HG02759 (cell line): Measurements from ENCODE around the gene SIGLEC15.

Experiments used
- ATAC-seq: cut with Tn5 transposase; IDR thresholded peaks from one replicate; pipeline ENCODE4 v1.9.1; 2021; ENCODE audit warnings: mild to moderate bottlenecking, moderate library complexity; ENCODE audit not compliant: unreplicated experiment

The SIGLEC15 gene

GRCh38 chr18:45874491-45875184 is 49.2 kb downstream of the SIGLEC15 start:
- peak; percentile 94 for ATAC-seq

DNA sequence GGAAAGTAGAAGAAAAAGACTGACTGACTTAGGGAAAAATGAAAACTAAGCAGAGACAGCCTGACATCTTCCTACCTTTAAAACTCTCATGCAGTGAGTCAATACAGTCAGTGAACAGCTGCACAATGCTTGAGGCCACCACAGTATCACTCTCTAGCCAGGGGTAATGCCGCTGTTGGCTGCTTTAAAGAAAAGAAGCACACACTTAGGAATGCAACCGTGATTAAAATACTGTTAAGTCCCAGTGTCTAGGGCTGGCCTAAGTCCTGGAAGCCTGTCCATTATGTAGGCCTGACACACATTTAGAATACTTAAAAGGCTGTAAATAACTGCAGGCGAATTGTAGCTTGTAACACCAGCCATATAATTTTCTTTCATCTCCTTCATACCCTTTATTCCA is 50.7 kb downstream of the SIGLEC15 start:
- ATAC-seq, result no peak

GRCh38 chr18:45877403-45877802 is 51.9 kb downstream of the SIGLEC15 start:
- no peak for ATAC-seq

DNA sequence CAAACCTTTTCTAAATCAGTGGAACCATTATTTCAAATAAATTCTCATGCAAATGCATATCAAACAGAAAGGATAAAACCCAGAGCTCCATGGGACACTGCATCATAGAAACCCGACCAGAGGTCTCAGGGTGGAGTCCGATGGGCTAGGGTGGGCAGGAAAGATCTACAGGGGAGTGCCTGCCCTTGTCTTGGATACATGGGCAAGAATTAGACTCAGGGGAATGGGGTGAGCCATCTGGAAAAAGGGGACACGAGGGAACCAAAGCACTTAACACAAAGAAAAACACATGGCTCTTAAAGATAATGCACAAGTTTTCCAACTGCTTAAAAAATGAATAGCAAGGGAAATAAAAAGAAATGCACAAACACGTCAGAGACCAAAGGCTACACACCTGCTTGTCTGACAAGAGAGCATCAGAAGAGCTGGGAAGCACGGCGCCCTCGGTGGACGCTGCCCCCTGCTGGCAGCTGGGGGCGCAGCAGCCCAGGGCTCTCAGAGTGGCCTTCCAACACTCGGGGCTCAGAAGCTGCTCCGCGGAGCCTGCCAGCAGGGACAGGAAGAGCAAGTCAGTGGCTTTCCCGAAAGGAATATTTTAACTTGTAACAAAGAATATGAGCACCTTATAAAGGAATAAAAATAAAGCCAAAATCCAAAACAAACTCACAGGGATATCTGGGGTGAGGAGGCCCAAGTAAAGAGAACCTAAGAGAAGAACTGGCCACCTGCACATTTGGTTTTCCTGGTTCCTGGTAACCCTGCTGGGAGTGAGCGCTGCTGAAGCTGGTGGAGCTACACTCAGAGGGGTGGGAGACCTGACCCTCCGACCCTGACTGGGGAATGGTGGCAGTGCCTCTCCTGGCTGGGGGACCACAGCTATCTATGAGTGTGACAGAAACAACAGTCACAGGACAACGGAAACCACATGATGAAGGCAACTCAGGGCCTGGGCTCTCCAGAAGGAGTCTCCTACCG is 54.5 kb downstream of the SIGLEC15 start:
- ATAC-seq, result peak; percentile 93

GRCh38 chr18:45880876-45881558 is 55.5 kb downstream of the SIGLEC15 start:
- ATAC-seq, result no peak

DNA sequence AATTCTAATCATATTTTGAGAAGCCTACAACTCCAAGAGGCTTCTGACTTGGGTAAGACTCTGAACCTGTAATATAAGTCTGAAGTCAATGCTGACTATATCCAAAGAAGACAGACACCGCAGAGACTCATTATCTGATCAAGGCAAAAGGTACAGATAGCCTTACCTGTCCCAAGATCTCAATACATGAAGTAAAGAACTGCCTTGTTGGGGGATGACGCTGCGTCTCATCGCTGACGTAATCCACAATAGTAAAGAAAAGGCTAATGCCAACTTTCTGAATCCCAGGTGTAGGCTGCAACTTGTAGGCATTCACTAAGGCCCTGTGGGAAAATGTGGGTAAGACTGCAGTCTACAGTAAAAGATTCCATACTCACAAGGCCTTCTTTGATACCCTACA is 62.1 kb downstream of the SIGLEC15 start:
- no peak for ATAC-seq

DNA sequence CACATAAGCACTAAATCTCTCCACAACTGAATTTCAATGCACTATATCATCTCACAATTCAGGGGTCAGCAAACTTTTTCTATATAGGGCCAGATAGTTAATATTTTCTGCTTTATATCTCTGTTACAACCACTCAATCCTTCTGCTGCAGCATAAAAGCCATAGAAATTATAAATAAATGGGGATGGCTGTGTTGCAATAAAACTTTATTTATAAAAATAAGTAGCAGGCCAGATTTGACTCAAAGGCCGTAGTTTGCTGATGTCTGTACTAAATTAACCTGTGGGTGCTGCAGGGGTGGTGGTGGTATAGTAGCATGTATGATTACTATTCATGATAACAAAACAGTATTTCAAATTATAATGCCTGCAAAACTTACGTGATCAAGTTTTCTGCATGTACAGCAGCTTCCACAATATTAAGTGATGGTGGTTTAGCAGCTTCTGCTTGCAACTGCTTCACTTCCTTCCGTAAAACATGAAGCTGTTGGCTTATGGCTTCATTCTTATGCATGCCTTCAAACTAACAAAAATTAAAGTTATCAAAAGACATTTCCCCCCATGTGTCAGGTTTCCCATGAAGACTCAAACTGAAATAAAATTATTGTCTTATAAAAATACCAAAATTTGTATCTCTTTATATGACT is 64.1 kb downstream of the SIGLEC15 start:
- no peak for ATAC-seq

DNA sequence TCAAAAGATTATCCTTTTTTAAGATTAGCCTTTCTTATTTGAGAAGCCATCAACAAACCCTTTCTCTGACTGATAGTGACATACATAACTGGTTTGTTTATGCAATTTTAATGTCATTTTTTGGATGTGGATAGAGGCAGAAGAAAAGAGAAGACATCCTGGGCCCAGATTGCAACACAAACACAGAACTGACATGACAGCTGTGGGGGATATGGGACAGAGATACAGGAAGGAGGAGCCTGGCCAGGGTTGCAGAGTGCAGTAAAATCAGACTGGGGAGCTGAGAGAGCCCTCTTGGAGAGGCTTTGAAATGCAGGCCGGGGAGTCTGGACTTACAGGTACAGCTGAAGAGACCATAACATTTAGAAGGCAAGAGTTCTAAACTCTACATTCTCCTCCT is 65.1 kb downstream of the SIGLEC15 start:
- no peak for ATAC-seq

DNA sequence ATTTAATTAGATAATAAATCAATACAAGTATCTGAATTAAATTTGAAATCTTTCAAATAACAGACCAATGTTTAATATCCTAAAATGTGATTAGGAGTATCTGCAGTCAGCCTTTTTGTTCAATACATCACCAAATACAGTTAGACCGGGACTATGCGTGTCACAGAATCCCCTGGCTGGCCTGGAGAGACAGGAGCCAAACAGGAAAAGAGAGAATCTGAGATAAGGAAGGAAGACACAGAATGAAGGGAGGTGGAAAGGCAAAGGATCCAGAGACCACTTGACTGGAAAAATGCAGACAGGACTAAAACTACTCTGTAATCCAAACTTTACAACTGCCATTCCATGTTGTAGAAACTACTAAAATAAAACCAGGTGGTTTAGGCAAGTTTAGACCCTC is 66.3 kb downstream of the SIGLEC15 start:
- ATAC-seq, result no peak
